ENCODE data around the gene TCEAL7.
"Not testable (repeated sequence)": the region's sequence is repeated elsewhere in the genome, so short reads cannot be mapped to it uniquely, and the experiment has no call there.

The TCEAL7 gene

DNA sequence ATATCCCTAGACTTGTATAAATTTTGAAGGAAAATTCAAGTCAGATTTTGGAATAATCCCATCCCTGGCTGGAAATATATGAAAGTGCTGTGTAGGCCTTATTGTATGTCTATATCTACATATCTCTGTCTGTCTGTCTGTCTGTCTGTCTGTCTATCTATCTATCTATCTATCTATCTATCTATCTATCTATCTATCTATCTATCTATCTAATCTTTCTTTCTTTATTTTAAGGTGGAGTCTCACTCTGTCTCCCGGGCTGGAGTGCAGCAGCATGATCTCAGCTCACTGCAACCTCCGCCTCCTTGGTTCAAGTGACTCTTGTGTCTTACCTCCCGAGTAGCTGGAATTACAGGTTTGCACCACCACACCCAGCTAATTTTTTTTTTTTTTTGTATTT lies 29.6 kb downstream of the TCEAL7 start:
- H3K14ac ChIP-seq (ENCODE audit: low read length); H2BK5ac ChIP-seq (ENCODE audit: low read length); H3K9me3 ChIP-seq (replicated peaks in 1 of 2; ENCODE audit: control insufficient read depth in 2 of 2, insufficient read depth in 1 of 2, low read depth in 1 of 2, low read length in 2 of 2); H3K4me1 ChIP-seq (ENCODE audit: control insufficient read depth in 2 of 2, insufficient read depth in 1 of 2, low read depth in 1 of 2, low read length in 2 of 2); H2BK120ac ChIP-seq (ENCODE audit: low read depth, low read length); H2BK15ac ChIP-seq (ENCODE audit: low read length); H4K8ac ChIP-seq (ENCODE audit: low read depth, low read length); DNase-seq (ENCODE audit: low spot score); H3K79me1 ChIP-seq (ENCODE audit: low read depth, low read length); H3K9ac ChIP-seq (ENCODE audit: low read depth, low read length, poor library complexity); H3K27ac ChIP-seq (replicated peaks; ENCODE audit: low read length); H3K4me2 ChIP-seq (ENCODE audit: insufficient read depth, low read length, poor library complexity, severe bottlenecking); H3K27me3 ChIP-seq (ENCODE audit: control insufficient read depth in 3 of 3, insufficient read depth in 3 of 3, low read depth in 1 of 3, low read length in 3 of 3); H2AFZ ChIP-seq (ENCODE audit: low read length); H2BK12ac ChIP-seq (ENCODE audit: low read length); H4K91ac ChIP-seq (ENCODE audit: low read depth, low read length, poor library complexity); H3K18ac ChIP-seq (ENCODE audit: low read length); H3K4me3 ChIP-seq (ENCODE audit: low read length in 2 of 2); H2AK5ac ChIP-seq (ENCODE audit: low read depth, low read length); H3K4ac ChIP-seq (ENCODE audit: low read length); H3K23ac ChIP-seq (ENCODE audit: low read depth, low read length, poor library complexity): not testable (repeated sequence)
- WGBS, 2 donors (ENCODE audit: extremely low coverage in 2 of 2, insufficient read length in 2 of 2, insufficient replicate concordance in 1 of 2), result no CpG with 5 or more reads among the region's 3 CpGs
- peaks cover 0 to 12% of the 10 kb centered on the region in 2 donors for H3K36me3 ChIP-seq (replicated peaks in 1 of 2; ENCODE audit: control insufficient read depth in 2 of 2, insufficient read depth in 2 of 2, low read length in 2 of 2)

DNA sequence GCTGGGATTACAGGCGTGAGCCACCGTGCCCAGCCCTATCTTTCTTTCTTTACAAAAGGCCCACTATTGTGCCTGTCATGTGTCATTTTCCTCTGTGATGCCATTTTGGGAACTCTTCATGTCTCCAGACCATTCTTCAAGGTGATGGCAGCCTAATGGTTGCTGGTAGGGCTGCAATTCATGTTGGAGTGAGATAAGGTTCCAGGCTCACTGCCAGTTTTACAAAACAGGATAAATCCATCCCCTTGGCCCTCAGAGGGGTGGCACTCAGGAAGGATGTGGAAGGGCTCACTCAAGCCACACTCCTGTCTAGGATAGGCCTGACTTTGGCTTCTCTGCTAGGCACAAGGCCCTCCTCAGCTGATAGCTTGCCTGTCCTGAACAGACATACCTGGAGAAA lies 30.1 kb downstream of the TCEAL7 start:
- no peak overlapping the region for H2AFZ ChIP-seq (ENCODE audit: low read length)
- H3K23ac ChIP-seq (ENCODE audit: low read depth, low read length, poor library complexity), result no peak overlapping the region
- no peak overlapping the region for H3K4me2 ChIP-seq (ENCODE audit: insufficient read depth, low read length, poor library complexity, severe bottlenecking)
- no CpG with 5 or more reads among the region's 2 CpGs for WGBS, 2 donors (ENCODE audit: extremely low coverage in 2 of 2, insufficient read length in 2 of 2, insufficient replicate concordance in 1 of 2)
- H4K8ac ChIP-seq (ENCODE audit: low read depth, low read length), result no peak overlapping the region
- no peak for DNase-seq (ENCODE audit: low spot score)
- H3K4me1 ChIP-seq (ENCODE audit: control insufficient read depth in 2 of 2, insufficient read depth in 1 of 2, low read depth in 1 of 2, low read length in 2 of 2), result peaks cover 0 to 6% of the 10 kb centered on the region in 2 donors
- H3K4ac ChIP-seq (ENCODE audit: low read length), result no peak overlapping the region
- no peak overlapping the region for H3K27ac ChIP-seq (replicated peaks; ENCODE audit: low read length)
- H3K27me3 ChIP-seq (ENCODE audit: control insufficient read depth in 3 of 3, insufficient read depth in 3 of 3, low read depth in 1 of 3, low read length in 3 of 3), result no peaks in the 10 kb centered on the region
- no peak overlapping the region for H2BK5ac ChIP-seq (ENCODE audit: low read length)
- H3K4me3 ChIP-seq (ENCODE audit: low read length in 2 of 2), result no peak overlapping the region
- no peak overlapping the region for H2BK15ac ChIP-seq (ENCODE audit: low read length)
- H2AK5ac ChIP-seq (ENCODE audit: low read depth, low read length), result no peak overlapping the region
- no peaks in the 10 kb centered on the region for H3K9me3 ChIP-seq (replicated peaks in 1 of 2; ENCODE audit: control insufficient read depth in 2 of 2, insufficient read depth in 1 of 2, low read depth in 1 of 2, low read length in 2 of 2)
- H3K9ac ChIP-seq (ENCODE audit: low read depth, low read length, poor library complexity), result no peak overlapping the region
- no peaks in the 10 kb centered on the region for H3K79me1 ChIP-seq (ENCODE audit: low read depth, low read length)
- no peak overlapping the region for H2BK120ac ChIP-seq (ENCODE audit: low read depth, low read length)
- H3K36me3 ChIP-seq (replicated peaks in 1 of 2; ENCODE audit: control insufficient read depth in 2 of 2, insufficient read depth in 2 of 2, low read length in 2 of 2), result peaks cover 0 to 12% of the 10 kb centered on the region in 2 donors
- no peak overlapping the region for H2BK12ac ChIP-seq (ENCODE audit: low read length)
- H3K14ac ChIP-seq (ENCODE audit: low read length), result no peak overlapping the region
- no peak overlapping the region for H4K91ac ChIP-seq (ENCODE audit: low read depth, low read length, poor library complexity)
- no peak overlapping the region for H3K18ac ChIP-seq (ENCODE audit: low read length)

DNA sequence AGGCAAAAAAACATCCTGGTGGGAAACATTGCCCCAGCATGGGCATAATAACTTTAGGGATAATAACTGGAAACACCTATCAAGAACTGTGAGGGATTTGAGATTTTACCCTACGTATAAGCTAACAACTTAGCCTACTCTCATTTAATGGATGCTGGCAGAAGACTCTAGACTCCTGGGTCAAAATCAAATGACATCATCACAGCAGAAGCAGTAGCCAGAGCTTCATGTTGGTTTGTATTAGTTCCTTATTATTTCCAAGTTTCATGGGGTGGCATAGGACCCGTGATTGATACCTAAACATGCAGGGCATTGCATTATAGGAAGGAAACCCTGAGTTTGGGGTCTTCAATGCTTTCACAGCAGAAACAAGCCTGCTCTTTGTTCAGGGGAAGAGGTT lies 30.9 kb downstream of the TCEAL7 start:
- H3K4me1 ChIP-seq (ENCODE audit: control insufficient read depth in 2 of 2, insufficient read depth in 1 of 2, low read depth in 1 of 2, low read length in 2 of 2), result peaks cover 0 to 6% of the 10 kb centered on the region in 2 donors
- no peak overlapping the region for H2BK5ac ChIP-seq (ENCODE audit: low read length)
- no peaks in the 10 kb centered on the region for H3K79me1 ChIP-seq (ENCODE audit: low read depth, low read length)
- H3K9ac ChIP-seq (ENCODE audit: low read depth, low read length, poor library complexity), result no peak overlapping the region
- no peak overlapping the region for H3K4me2 ChIP-seq (ENCODE audit: insufficient read depth, low read length, poor library complexity, severe bottlenecking)
- peaks cover 0 to 12% of the 10 kb centered on the region in 2 donors for H3K36me3 ChIP-seq (replicated peaks in 1 of 2; ENCODE audit: control insufficient read depth in 2 of 2, insufficient read depth in 2 of 2, low read length in 2 of 2)
- no peak overlapping the region for H2AFZ ChIP-seq (ENCODE audit: low read length)
- no peak overlapping the region for H3K18ac ChIP-seq (ENCODE audit: low read length)
- H4K91ac ChIP-seq (ENCODE audit: low read depth, low read length, poor library complexity), result no peak overlapping the region
- no peak overlapping the region for H3K14ac ChIP-seq (ENCODE audit: low read length)
- no peak overlapping the region for H2BK12ac ChIP-seq (ENCODE audit: low read length)
- H3K4ac ChIP-seq (ENCODE audit: low read length), result no peak overlapping the region
- no CpG with 5 or more reads among the region's 2 CpGs for WGBS, 2 donors (ENCODE audit: extremely low coverage in 2 of 2, insufficient read length in 2 of 2, insufficient replicate concordance in 1 of 2)
- no peaks in the 10 kb centered on the region for H3K27me3 ChIP-seq (ENCODE audit: control insufficient read depth in 3 of 3, insufficient read depth in 3 of 3, low read depth in 1 of 3, low read length in 3 of 3)
- no peak overlapping the region for H2AK5ac ChIP-seq (ENCODE audit: low read depth, low read length)
- H3K4me3 ChIP-seq (ENCODE audit: low read length in 2 of 2), result no peak overlapping the region
- H4K8ac ChIP-seq (ENCODE audit: low read depth, low read length), result no peak overlapping the region
- no peak overlapping the region for H2BK120ac ChIP-seq (ENCODE audit: low read depth, low read length)
- no peaks in the 10 kb centered on the region for H3K9me3 ChIP-seq (replicated peaks in 1 of 2; ENCODE audit: control insufficient read depth in 2 of 2, insufficient read depth in 1 of 2, low read depth in 1 of 2, low read length in 2 of 2)
- H3K27ac ChIP-seq (replicated peaks; ENCODE audit: low read length), result no peak overlapping the region
- no peak overlapping the region for H3K23ac ChIP-seq (ENCODE audit: low read depth, low read length, poor library complexity)
- H2BK15ac ChIP-seq (ENCODE audit: low read length), result no peak overlapping the region
- no peak for DNase-seq (ENCODE audit: low spot score)

DNA sequence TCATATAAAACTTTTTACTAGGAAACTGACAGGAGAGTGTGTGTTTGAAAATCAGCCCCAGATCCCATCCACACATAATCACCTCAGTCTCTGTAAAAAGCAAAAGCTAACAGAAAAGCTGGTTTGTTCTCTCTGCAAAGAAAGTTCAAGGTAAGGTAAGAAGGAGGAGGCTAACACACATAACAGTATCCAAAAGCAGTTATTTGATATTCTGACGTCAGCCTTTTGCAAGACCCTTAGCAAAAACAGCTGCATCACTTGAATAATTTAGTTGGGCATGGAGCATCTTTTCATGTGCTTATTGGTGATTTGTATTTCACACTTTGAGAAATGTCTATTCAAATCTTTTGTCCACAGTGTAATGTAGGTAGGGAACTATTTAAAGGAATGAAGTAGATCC lies 31.8 kb downstream of the TCEAL7 start:
- no peaks in the 10 kb centered on the region for H3K79me1 ChIP-seq (ENCODE audit: low read depth, low read length)
- no peak overlapping the region for H2BK5ac ChIP-seq (ENCODE audit: low read length)
- H2BK12ac ChIP-seq (ENCODE audit: low read length), result no peak overlapping the region
- H2BK15ac ChIP-seq (ENCODE audit: low read length), result no peak overlapping the region
- H3K27ac ChIP-seq (replicated peaks; ENCODE audit: low read length), result no peak overlapping the region
- no peak overlapping the region for H3K4me2 ChIP-seq (ENCODE audit: insufficient read depth, low read length, poor library complexity, severe bottlenecking)
- peaks cover 0 to 6% of the 10 kb centered on the region in 2 donors for H3K4me1 ChIP-seq (ENCODE audit: control insufficient read depth in 2 of 2, insufficient read depth in 1 of 2, low read depth in 1 of 2, low read length in 2 of 2)
- no peak overlapping the region for H2AFZ ChIP-seq (ENCODE audit: low read length)
- no peak overlapping the region for H4K8ac ChIP-seq (ENCODE audit: low read depth, low read length)
- WGBS, 2 donors (ENCODE audit: extremely low coverage in 2 of 2, insufficient read length in 2 of 2, insufficient replicate concordance in 1 of 2), result no CpG with 5 or more reads among the region's 1 CpG
- no peaks in the 10 kb centered on the region for H3K9me3 ChIP-seq (replicated peaks in 1 of 2; ENCODE audit: control insufficient read depth in 2 of 2, insufficient read depth in 1 of 2, low read depth in 1 of 2, low read length in 2 of 2)
- H3K14ac ChIP-seq (ENCODE audit: low read length), result no peak overlapping the region
- H3K27me3 ChIP-seq (ENCODE audit: control insufficient read depth in 3 of 3, insufficient read depth in 3 of 3, low read depth in 1 of 3, low read length in 3 of 3), result no peaks in the 10 kb centered on the region
- no peak overlapping the region for H3K4me3 ChIP-seq (ENCODE audit: low read length in 2 of 2)
- H3K4ac ChIP-seq (ENCODE audit: low read length), result no peak overlapping the region
- H4K91ac ChIP-seq (ENCODE audit: low read depth, low read length, poor library complexity), result no peak overlapping the region
- no peak overlapping the region for H2AK5ac ChIP-seq (ENCODE audit: low read depth, low read length)
- H3K9ac ChIP-seq (ENCODE audit: low read depth, low read length, poor library complexity), result no peak overlapping the region
- H3K18ac ChIP-seq (ENCODE audit: low read length), result no peak overlapping the region
- no peak for DNase-seq (ENCODE audit: low spot score)
- peaks cover 0 to 12% of the 10 kb centered on the region in 2 donors for H3K36me3 ChIP-seq (replicated peaks in 1 of 2; ENCODE audit: control insufficient read depth in 2 of 2, insufficient read depth in 2 of 2, low read length in 2 of 2)
- no peak overlapping the region for H3K23ac ChIP-seq (ENCODE audit: low read depth, low read length, poor library complexity)
- no peak overlapping the region for H2BK120ac ChIP-seq (ENCODE audit: low read depth, low read length)

Data from neuronal stem cell (in vitro differentiated cells).